OCI-LY3 (cell line): ENCODE measurements around the gene TOLLIP.

Experiments
- H2AFZ ChIP-seq: fragments of 200-600, 300-600 bp; shearing (Covaris generic); 2 replicates; pipeline ENCODE4 v1.6.0; 2014; ENCODE audit warnings: antibody characterized with exemption, low read depth, low read length
- H3K27ac ChIP-seq: fragments of 200-600, 300-600 bp; sonication (generic); 2 replicates; pipeline ENCODE4 v1.5.1; 2014; ENCODE audit warnings: mild to moderate bottlenecking, low read length, moderate library complexity, mixed read lengths
- H3K27me3 ChIP-seq: fragments of 200-600, 300-600 bp; sonication (generic); 2 replicates; pipeline ENCODE4 v1.6.1; 2014; ENCODE audit warnings: low read depth, low read length, mixed read lengths
- H3K36me3 ChIP-seq: fragments of 200-600, 300-600 bp; sonication (generic); replicated peaks from 2 replicates; pipeline ENCODE3; 2014; ENCODE audit warnings: low read depth, low read length, mixed read lengths
- H3K4me1 ChIP-seq: fragments of 300-600, 200-600 bp; sonication (generic); 2 replicates; pipeline ENCODE4 v1.6.1; 2014; ENCODE audit warnings: low read length, mixed read lengths
- H3K4me2 ChIP-seq: fragments of 200-600, 300-600 bp; sonication (generic); 2 replicates; pipeline ENCODE4 v1.6.1; 2014; ENCODE audit warnings: low read length, mixed read lengths
- H3K4me3 ChIP-seq: fragments of 300-600, 200-600 bp; sonication (generic); 2 replicates; pipeline ENCODE4 v1.5.1; 2014; ENCODE audit warnings: antibody characterized with exemption, mild to moderate bottlenecking, low read length, moderate library complexity
- H3K79me2 ChIP-seq: fragments of 300-600, 200-600 bp; shearing (Covaris generic); 2 replicates; pipeline ENCODE4 v1.6.1; 2014; ENCODE audit warnings: mild to moderate bottlenecking, low read length, mixed read lengths
- H3K9ac ChIP-seq: fragments of 300-600, 200-600 bp; shearing (Covaris generic); 2 replicates; pipeline ENCODE4 v1.6.0; 2014; ENCODE audit warnings: mild to moderate bottlenecking, low read length, moderate library complexity
- H3K9me3 ChIP-seq: fragments of 200-600, 300-600 bp; shearing (Covaris generic); 2 replicates; pipeline ENCODE4 v1.6.1; 2014; ENCODE audit warnings: low read length, mixed read lengths; ENCODE audit not compliant: insufficient read depth
- H4K20me1 ChIP-seq: fragments of 200-600, 300-600 bp; sonication (generic); 2 replicates; pipeline ENCODE4 v1.6.1; 2016; ENCODE audit warnings: low read length, mixed read lengths; ENCODE audit not compliant: insufficient read depth
- EZH2phosphoT487 ChIP-seq: fragments of 200-600 bp; shearing (Covaris generic); IDR thresholded peaks from 2 replicates; pipeline ENCODE4 v1.6.1; 2018; ENCODE audit warnings: antibody characterized with exemption, mixed run types, low read depth
- TF ChIP-seq, protein P1 (sequence below): fragments of 200-600, 300-600 bp; sonication (generic); IDR thresholded peaks from 2 replicates; pipeline ENCODE4 v1.5.1; 2014; ENCODE audit warnings: antibody characterized with exemption, low read length, low read depth

Gene TOLLIP

DNA sequence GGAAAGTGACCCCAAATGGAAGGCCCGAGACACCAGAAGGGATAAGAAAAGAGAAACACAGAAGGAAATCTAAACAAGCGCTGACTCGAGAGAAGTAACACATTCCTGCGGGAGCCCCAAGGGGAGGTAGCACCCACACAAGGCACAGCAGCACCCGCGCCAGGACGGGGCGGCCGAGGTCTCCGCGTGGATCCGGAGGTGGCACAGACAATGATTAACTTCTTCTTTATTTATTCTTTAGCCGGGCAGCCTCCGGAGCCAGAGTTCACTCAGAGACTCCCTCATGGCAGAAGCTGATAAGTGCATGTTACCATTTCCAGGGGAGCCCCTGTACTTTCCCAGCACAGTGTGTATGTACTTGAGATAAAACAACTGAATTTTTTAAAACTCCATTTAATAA is 5.1 kb downstream of the TOLLIP start:
- Histone ChIP-seq H2AFZ (no peak overlapping the region), H3K4me1 (peaks cover 10% of the 10 kb centered on the region), H3K9me3 (no peaks in the 10 kb centered on the region), H4K20me1 (peaks cover 10% of the 10 kb centered on the region), H3K4me2 (no peak overlapping the region), H3K79me2 (peaks cover 54% of the 10 kb centered on the region), H3K9ac (no peak overlapping the region), H3K27ac (no peak overlapping the region), H3K4me3 (no peak overlapping the region), H3K27me3 (no peaks in the 10 kb centered on the region), H3K36me3 (no peaks in the 10 kb centered on the region)
- no peak for TF ChIP-seq EZH2phosphoT487
- TF ChIP-seq, protein P1, sequence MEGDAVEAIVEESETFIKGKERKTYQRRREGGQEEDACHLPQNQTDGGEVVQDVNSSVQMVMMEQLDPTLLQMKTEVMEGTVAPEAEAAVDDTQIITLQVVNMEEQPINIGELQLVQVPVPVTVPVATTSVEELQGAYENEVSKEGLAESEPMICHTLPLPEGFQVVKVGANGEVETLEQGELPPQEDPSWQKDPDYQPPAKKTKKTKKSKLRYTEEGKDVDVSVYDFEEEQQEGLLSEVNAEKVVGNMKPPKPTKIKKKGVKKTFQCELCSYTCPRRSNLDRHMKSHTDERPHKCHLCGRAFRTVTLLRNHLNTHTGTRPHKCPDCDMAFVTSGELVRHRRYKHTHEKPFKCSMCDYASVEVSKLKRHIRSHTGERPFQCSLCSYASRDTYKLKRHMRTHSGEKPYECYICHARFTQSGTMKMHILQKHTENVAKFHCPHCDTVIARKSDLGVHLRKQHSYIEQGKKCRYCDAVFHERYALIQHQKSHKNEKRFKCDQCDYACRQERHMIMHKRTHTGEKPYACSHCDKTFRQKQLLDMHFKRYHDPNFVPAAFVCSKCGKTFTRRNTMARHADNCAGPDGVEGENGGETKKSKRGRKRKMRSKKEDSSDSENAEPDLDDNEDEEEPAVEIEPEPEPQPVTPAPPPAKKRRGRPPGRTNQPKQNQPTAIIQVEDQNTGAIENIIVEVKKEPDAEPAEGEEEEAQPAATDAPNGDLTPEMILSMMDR, result no peak

DNA sequence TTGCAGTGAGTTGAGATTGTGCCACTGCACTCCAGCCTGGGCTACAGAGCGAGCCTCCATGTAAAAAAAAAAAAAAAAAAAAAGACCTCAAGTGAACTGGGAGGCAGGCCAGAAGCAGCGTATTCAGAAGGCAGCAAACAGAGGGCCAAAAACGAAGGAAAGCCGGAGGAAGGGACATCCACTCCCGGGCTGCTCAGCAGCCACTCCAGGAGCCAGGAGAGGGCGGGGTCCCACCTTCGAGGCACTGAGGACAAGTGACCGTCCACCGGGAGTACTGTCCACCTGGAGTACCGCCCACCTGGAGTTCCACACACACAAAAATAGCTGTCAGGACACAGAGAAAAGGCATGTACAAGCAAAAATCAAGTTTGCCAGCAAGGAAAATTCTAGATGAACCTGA is 5.5 kb downstream of the TOLLIP start:
- peaks cover 10% of the 10 kb centered on the region for H3K4me1 ChIP-seq
- no peak overlapping the region for H3K4me2 ChIP-seq
- H2AFZ ChIP-seq, result no peak overlapping the region
- no peak overlapping the region for H3K27ac ChIP-seq
- no peaks in the 10 kb centered on the region for H3K9me3 ChIP-seq
- peaks cover 10% of the 10 kb centered on the region for H4K20me1 ChIP-seq
- TF ChIP-seq, protein P1, result no peak
- TF ChIP-seq EZH2phosphoT487, result no peak
- H3K36me3 ChIP-seq, result no peaks in the 10 kb centered on the region
- no peak overlapping the region for H3K9ac ChIP-seq
- H3K4me3 ChIP-seq, result no peak overlapping the region
- no peaks in the 10 kb centered on the region for H3K27me3 ChIP-seq
- H3K79me2 ChIP-seq, result peaks cover 52% of the 10 kb centered on the region

DNA sequence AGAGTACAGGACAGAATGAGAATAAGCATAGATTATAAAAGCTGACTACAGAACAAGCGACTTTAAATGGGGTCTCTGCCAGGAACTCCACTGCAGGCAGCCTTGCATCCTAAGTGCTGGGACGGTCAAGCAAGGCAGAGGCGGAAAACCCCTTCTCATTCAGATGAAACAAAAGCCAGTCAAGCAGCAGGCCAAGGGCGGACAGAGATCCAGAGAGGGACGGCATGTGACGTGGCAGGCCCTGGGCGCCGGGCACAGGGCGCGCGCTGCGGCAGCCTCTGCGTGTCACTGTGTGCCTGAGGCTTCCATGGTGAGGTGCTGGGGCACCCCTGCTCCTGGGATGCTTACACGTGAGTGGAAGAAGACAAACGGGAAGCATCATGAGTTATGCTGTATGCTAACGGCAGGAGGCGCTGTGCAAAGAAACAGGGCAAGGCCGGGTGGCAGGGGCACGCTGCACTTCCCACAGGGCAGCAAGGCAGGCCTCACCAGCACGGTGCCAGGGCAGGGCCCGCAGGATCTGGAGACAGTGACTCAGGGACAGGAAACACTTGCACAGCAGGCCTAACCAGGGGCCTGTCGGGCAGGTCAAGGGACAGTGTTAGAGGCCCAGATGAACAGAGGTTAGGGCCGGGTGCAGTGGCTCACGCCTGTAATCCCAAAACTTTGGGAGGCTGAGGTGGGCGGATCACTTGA is 6.2 kb downstream of the TOLLIP start:
- Histone ChIP-seq H3K27me3 (no peaks in the 10 kb centered on the region), H3K9me3 (no peaks in the 10 kb centered on the region), H3K36me3 (no peaks in the 10 kb centered on the region), H3K79me2 (peaks cover 48% of the 10 kb centered on the region), H4K20me1 (peaks cover 10% of the 10 kb centered on the region), H3K4me2 (no peak overlapping the region), H3K27ac (no peak overlapping the region), H3K9ac (no peak overlapping the region), H3K4me1 (peaks cover 5% of the 10 kb centered on the region), H2AFZ (no peak overlapping the region), H3K4me3 (no peak overlapping the region)
- TF ChIP-seq, protein P1, result peak; percentile 38
- TF ChIP-seq EZH2phosphoT487, result no peak

DNA sequence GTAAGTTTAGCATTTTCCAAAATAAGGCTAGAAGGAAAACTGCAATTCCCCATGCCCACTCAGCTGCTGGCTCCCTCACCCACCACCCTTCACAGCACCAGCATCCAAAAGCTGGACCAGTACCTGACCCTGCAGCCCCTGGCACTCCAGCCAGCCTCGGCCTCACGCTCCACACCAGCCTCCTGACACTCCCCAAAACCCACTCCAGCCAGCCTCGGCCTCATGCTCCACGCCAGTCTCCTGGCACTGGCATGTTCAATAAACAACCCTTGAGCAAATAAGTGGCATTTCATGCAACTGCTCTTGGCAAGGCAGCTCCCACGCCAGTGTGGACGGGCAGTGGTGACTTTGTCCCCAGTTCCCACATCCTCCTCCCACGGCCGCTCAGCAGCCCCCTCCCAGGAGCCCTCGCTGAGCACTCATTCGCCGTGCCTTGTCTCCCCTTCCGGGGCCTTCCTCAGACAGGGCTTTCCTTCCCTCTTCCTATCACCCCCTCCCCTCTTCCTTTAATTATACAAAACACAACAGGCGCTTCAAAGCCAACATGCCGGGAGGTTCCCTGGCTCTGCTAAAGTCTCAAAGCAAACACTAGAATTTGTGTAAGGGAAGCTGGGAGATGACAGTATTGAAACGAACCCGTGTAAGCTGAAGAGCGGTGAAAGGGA is 6.8 kb downstream of the TOLLIP start:
- Histone ChIP-seq H3K4me1 (0 out of 2 replicates have a peak, but pooled peaks cover 4% of the 10 kb centered on the region), H4K20me1 (peaks cover 10% of the 10 kb centered on the region), H3K4me2 (no peak overlapping the region), H3K9ac (no peak overlapping the region), H3K27ac (no peak overlapping the region), H3K4me3 (no peak overlapping the region), H3K27me3 (no peaks in the 10 kb centered on the region), H3K9me3 (no peaks in the 10 kb centered on the region), H3K79me2 (peaks cover 42% of the 10 kb centered on the region), H3K36me3 (no peaks in the 10 kb centered on the region), H2AFZ (no peak overlapping the region)
- TF ChIP-seq, protein P1, result no peak
- no peak for TF ChIP-seq EZH2phosphoT487
